ENCODE data around the gene DNAJB2. TPM values are rescaled to one million over a fixed set of nuclear protein-coding genes. Genes with fewer than 3 reads are reported as not detected.
A peak's percentile ranks its signal among the peaks of the same experiment; 100 is the strongest.

The DNAJB2 gene
- total RNA-seq, 4 donors from 2014 or later, result 30.3 to 72.6 (median 35.1) TPM

DNA sequence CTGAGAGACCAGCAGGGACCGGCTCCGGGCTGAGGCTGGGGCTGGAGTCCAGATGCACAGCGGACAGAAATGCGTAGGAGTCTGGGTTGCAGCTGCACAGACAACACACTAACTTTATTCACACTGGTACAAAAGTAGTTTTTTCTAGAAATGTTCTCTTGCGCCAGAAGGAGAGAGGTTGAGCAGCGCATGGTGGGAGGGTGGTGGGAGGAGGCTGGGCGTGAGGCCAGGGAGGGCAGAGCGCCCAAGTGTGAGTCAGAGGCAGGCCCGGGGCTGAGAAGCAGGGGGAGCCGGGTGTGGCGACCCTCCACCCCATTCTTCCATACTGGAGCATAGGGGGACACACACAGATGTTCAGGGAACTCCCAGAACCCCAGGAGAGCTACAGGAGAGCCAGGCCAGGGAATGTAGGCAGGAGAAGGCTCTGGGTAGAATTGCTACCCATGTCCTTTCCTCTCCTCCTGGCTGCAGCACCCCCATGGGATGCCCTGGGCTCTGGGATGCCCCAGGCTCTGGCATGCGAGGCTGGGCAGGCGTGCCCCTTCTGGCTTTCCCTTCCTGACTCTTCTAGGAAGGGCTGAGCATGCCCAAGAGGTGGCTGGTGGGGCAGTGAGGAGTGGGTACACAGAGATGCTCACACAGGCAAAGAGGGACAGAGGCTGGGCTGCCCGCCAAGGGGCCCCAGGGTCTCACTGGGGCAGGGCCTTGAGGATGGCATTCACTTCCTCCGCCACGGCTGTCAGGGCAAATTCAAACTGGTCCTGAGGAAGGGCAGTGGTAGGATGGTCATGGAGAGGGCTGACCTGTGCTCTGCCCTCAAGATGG, 10.6 kb downstream of the DNAJB2 start:
- no peak for TF ChIP-seq POLR2A (IDR thresholded peaks at IDR 0.05)
- no peak for TF ChIP-seq CTCF (IDR thresholded peaks at IDR 0.05)
- Histone ChIP-seq H3K9me3 (no peaks in the 10 kb centered on the region), H3K27me3 (no peaks in the 10 kb centered on the region), H3K27ac (peak overlapping the region; percentile 3 to 86 (median 78)), H3K4me3 (no peak overlapping the region), H3K4me1 (peaks cover 34 to 67% (median 44%) of the 10 kb centered on the region in 3 donors), H3K36me3 (peaks cover 0 to 12% (median 0%) of the 10 kb centered on the region in 3 donors)
- intact Hi-C loops (cut with DNase I), result no loop called here
- WGBS, 2 donors, result 0 to 8% methylated on average over 4 to 9 of the region's 16 CpGs
- no peak for DNase-seq

DNA sequence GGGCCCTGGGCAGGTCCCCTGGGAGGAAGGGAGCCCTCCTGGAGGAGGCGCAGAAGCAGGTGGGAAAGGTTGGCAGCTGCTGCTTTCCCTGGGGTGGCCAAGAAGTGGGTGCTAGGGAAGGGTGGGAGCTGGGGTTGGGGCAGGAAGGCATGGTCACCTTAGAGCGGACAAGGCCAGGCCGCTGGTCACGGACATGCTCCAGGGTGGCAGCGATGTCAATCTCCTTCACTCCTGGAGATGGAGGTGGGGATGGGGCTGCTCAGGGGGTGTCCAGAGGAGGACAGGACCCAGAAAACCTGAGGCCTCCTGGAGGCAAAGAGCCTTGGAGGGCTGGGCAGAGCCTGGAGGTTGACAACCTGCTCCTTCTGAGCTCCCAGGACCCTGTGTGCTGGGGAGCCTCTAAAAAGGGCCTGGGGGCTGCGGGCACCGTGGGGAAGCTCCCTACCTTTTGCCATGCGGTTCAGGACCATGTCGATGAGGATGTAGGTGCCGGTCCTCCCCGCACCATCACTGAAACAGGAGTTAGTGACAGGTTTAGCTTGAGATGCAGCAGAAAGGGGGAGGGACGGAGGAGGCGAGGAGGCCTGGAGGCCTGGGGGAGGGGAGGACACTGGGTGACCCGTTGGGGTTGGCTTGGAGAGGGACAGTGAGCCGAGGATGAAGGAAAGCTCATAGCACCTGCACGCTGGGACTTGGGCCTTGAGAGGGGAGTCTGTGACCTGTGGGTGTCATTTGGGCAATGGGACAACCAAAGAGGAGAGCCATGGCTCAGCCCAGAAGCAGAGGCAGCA, 11.4 kb downstream of the DNAJB2 start:
- DNase-seq, result no peak
- Histone ChIP-seq H3K4me3 (no peak overlapping the region), H3K9me3 (no peaks in the 10 kb centered on the region), H3K27ac (peak overlapping the region in 3 of 4 donors; percentile 76 to 86 (median 79)), H3K4me1 (peaks cover 28 to 66% (median 40%) of the 10 kb centered on the region in 3 donors), H3K27me3 (no peaks in the 10 kb centered on the region), H3K36me3 (peaks cover 0 to 4% (median 0%) of the 10 kb centered on the region in 3 donors)
- WGBS, 2 donors, result 75 to 84% methylated on average over 11 to 15 of the region's 16 CpGs
- TF ChIP-seq CTCF (IDR thresholded peaks at IDR 0.05) (no peak), POLR2A (IDR thresholded peaks at IDR 0.05) (no peak)
- intact Hi-C loops (cut with DNase I), result no loop called here

DNA sequence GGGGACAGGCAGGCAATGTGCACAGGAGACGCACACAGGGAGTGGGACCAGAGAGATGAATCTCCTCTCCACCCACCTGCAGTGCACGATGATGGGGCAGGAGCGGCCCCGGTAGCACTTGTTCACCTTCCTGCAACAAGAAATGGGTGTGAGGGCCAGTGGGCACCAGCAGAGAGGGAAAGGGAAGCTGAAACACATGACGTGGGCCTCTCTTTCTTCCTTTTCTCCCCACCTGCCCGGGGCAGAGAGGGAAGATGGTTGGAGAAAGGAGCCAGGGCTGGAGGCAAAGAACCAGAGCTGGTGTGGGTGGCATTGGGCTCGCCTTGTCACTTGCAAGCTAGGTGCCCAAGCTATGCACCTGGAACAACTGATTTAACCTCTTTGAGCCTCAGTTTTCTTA, 12.2 kb downstream of the DNAJB2 start:
- Histone ChIP-seq H3K4me1 (peaks cover 20 to 58% (median 33%) of the 10 kb centered on the region in 3 donors), H3K4me3 (no peak overlapping the region), H3K9me3 (no peaks in the 10 kb centered on the region), H3K36me3 (no peaks in the 10 kb centered on the region), H3K27me3 (no peaks in the 10 kb centered on the region), H3K27ac (no peak overlapping the region)
- 65 to 89% methylated on average over 3 to 6 of the region's 7 CpGs for WGBS, 2 donors
- TF ChIP-seq POLR2A (IDR thresholded peaks at IDR 0.05) (no peak), CTCF (IDR thresholded peaks at IDR 0.05) (no peak)
- DNase-seq, result no peak
- intact Hi-C loops (cut with DNase I), result no loop called here

DNA sequence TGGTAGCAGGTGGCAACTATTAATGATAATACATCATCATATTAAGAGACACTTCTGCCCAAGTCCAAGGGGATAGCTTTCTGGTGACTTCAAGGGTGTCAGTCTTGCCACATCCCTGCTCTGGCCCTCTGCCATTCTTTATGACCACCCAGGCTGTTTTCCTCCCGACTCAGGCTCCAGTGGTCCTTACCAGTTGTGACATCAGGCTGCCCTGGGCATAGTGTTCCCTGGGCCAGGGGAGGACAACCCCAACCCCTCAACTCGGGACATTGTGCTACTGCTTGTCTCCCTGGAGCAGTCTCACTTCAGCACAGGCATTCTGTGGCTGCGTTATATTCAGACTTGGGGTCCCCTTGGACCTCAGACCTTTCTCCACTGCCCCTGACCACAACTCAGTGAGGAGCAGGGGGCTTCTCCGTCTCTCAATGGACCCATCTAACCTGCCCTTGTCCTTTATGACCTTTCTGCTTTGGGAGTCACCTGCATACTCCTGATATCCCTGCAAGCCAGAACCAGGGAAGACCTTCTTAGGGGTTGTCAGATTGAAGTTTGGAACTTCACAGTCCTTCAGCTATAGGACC, 12.8 kb downstream of the DNAJB2 start:
- intact Hi-C loops (cut with DNase I), result no loop called here
- Histone ChIP-seq H3K27ac (no peak overlapping the region), H3K4me1 (peaks cover 14 to 51% (median 29%) of the 10 kb centered on the region in 3 donors), H3K27me3 (no peaks in the 10 kb centered on the region), H3K4me3 (no peak overlapping the region), H3K9me3 (no peaks in the 10 kb centered on the region), H3K36me3 (no peaks in the 10 kb centered on the region)
- no peak for DNase-seq
- 68 to 77% methylated on average over 3 of the region's 4 CpGs for WGBS, 2 donors
- no peak for TF ChIP-seq POLR2A (IDR thresholded peaks at IDR 0.05)
- TF ChIP-seq CTCF (IDR thresholded peaks at IDR 0.05), result no peak

All from esophagus squamous epithelium (tissue), 5 donors.